Adrenal gland (tissue), 12 donors: ENCODE results near the gene TMEM191C. TPM values are rescaled to one million over a fixed set of nuclear protein-coding genes. Genes with fewer than 3 reads are reported as not detected.
"Not testable (repeated sequence)": the region's sequence is repeated elsewhere in the genome, so short reads cannot be mapped to it uniquely, and the experiment has no call there.

Experiments
- DNase-seq, 7 donors: peaks; one replicate each; pipeline ENCODE4 v3.0.0-alpha.2; 2019 to 2020
- H3K27ac ChIP-seq, 5 donors: fragments of 200-600 bp; sonication (generic) in 4 of 5; 1 replicate in 3 of 5; 2 replicates in 2 of 5; pipeline versions ENCODE4 v1.5.1 to v1.8.0; 2016 to 2020; ENCODE audit warnings: mild to moderate bottlenecking in 1 of 5
- H3K27me3 ChIP-seq: fragments of 200-600 bp; 2 replicates; pipeline ENCODE4 v1.8.0; 2021
- H3K36me3 ChIP-seq, 2 donors: fragments of 200-600 bp; replicated peaks in 1 of 2; 1 replicate in 1 of 2; 2 replicates in 1 of 2; pipeline versions ENCODE4 v1.5.1 to v1.8.0; 2018 to 2022
- H3K4me1 ChIP-seq, 2 donors: fragments of 200-600 bp; replicated peaks in 1 of 2; 1 replicate in 1 of 2; 2 replicates in 1 of 2; pipeline versions ENCODE4 v1.5.1 to v1.8.0; 2018 to 2021
- H3K4me3 ChIP-seq, 4 donors: fragments of 200-600 bp; sonication (generic) in 3 of 4; one replicate each; pipeline ENCODE4 v1.5.1; 2016 to 2018
- H3K9me3 ChIP-seq, 3 donors: fragments of 200-600 bp; sonication (generic) in 1 of 3; replicated peaks in 1 of 3; 1 replicate in 2 of 3; 2 replicates in 1 of 3; pipeline versions ENCODE4 v1.5.1 to v1.8.0; 2016 to 2021
- CTCF ChIP-seq, 6 experiments: fragments of 450-650 bp in 4 of 6; fragments of 200-600 bp in 2 of 6; sonication (generic) in 1 of 6; IDR thresholded peaks; 1 replicate in 5 of 6; 2 replicates in 1 of 6; pipeline versions ENCODE4 v1.5.1 to v1.8.0; 2016 to 2021; ENCODE audit warnings: antibody characterized with exemption in 6 of 6, mild to moderate bottlenecking in 2 of 6, moderate library complexity in 1 of 6
- POLR2A ChIP-seq, 2 donors: fragments of 450-650 bp; IDR thresholded peaks; one replicate each; pipeline ENCODE4 v1.6.1; 2017; ENCODE audit warnings: antibody characterized with exemption in 2 of 2, mild to moderate bottlenecking in 2 of 2, moderate library complexity in 1 of 2
- WGBS, 4 donors: extraction: QIAGEN DNeasy Blood & Tissue Kit in 2 of 4; methylation state at CpG; one replicate each; pipeline versions ENCODE4 v1.1.5 to v1.1.7; 2013 to 2017; 5-methylcytosine and 5-hydroxymethylcytosine counted together
- intact Hi-C, 2 donors: fragments of 100-400 bp; cut with DNase I; formaldehyde crosslinking; loops; one replicate each; pipeline versions ENCODE4 v1.14.1 to v1.15.0; 2022 to 2023
- polyA plus RNA-seq, 3 donors: library from polyadenylated mRNA; stranded (reverse); fragments of 200-250 nt in 2 of 3; fragments of 350-450 nt in 1 of 3; fragmentation: Illumina TruSeq in 1 of 3; extraction: RNeasy Lipid Tissue Mini Kit (QIAGEN cat#74804) in 1 of 3; gene quantifications; one replicate each; pipeline ENCODE4 v1.2.3, GENCODE V29; 2013 to 2014
- total RNA-seq, 9 donors: library from RNA; depleted of rRNA in 4 of 9; stranded (reverse); fragments of >200 nt in 4 of 9; fragments of 120-200 nt in 1 of 9; fragmentation: NEBNext Ultra II Directional in 1 of 9; extraction: Animal tissue kit (Norgen Biotek cat#: 25700) in 1 of 9; gene quantifications; one replicate each; pipeline versions ENCODE4 v1.1.0 to v1.2.4, GENCODE V29; 2013 to 2023
- donor health status: healthy with polysubstance abuse.
- donor health status: Bipolar disorder and iron deficiency.
- donor health status: DM: yes; HTN: yes; CAD: no.
- donor health status: DM: no; HTN: no; CAD: no.
- donor health status: DM: no; HTN: no; CAD: no.
- donor health status: DM: yes; HTN: yes; CAD: no.

TMEM191C gene
- total and polyA plus RNA-seq, 12 donors = 0.14 to 7.7 (median 1.3) TPM; not detected in 2

GRCh38 chr22:21451545-21452520 lies 15.4 kb upstream of the TMEM191C start:
- 77 to 86% (median 83%) methylated on average over 7 of the region's 7 CpGs for WGBS, 4 donors
- DNase-seq = peak in 2 of 7 donors; percentile 9 to 33
- intact Hi-C loops = no loop called here
- Histone ChIP-seq H3K36me3 (peaks cover 0 to 6% of the 10 kb centered on the region in 2 donors), H3K4me1 (no peaks in the 10 kb centered on the region), H3K27ac (no peak overlapping the region), H3K27me3 (no peaks in the 10 kb centered on the region), H3K9me3 (no peaks in the 10 kb centered on the region), H3K4me3 (no peak overlapping the region)
- TF ChIP-seq CTCF (IDR thresholded peaks at IDR 0.05) = no peak
- no peak for TF ChIP-seq POLR2A (IDR thresholded peaks at IDR 0.05)

GRCh38 chr22:21452666-21453065 lies 14.5 kb upstream of the TMEM191C start:
- H3K4me1 ChIP-seq, H3K27me3 ChIP-seq, H3K36me3 ChIP-seq, H3K4me3 ChIP-seq, H3K27ac ChIP-seq, H3K9me3 ChIP-seq, intact Hi-C loops: not testable (repeated sequence)
- peak in 2 of 7 donors; percentile 3 to 37 for DNase-seq
- WGBS, 4 donors = 85 to 94% (median 89%) methylated on average over 4 of the region's 4 CpGs

- H3K4me3 ChIP-seq, H3K27ac ChIP-seq, H3K36me3 ChIP-seq, H3K4me1 ChIP-seq, H3K27me3 ChIP-seq, intact Hi-C loops, H3K9me3 ChIP-seq: not testable (repeated sequence)
- DNase-seq = peak in 1 of 7 donors; percentile 34
- 88 to 96% (median 89%) methylated on average over 8 to 9 of the region's 9 CpGs for WGBS, 4 donors
Observed at GRCh38 chr22:21454998-21455333, 12.2 kb upstream of the TMEM191C start.

- intact Hi-C loops = no loop called here
- WGBS, 4 donors = 82 to 90% (median 89%) methylated on average over 10 to 19 of the region's 19 CpGs
- peak in 3 of 7 donors; percentile 8 to 43 (median 11) for DNase-seq
Observed at GRCh38 chr22:21455334-21456089, 11.7 kb upstream of the TMEM191C start.

More at GRCh38 chr22:21455334-21456089, 11.7 kb upstream of the TMEM191C start:
- Histone ChIP-seq H3K4me1 (no peaks in the 10 kb centered on the region), H3K27me3 (no peaks in the 10 kb centered on the region), H3K9me3 (no peaks in the 10 kb centered on the region), H3K27ac (no peak overlapping the region), H3K36me3 (no peaks in the 10 kb centered on the region), H3K4me3 (no peak overlapping the region)
- TF ChIP-seq CTCF (IDR thresholded peaks at IDR 0.05) = no peak
- no peak for TF ChIP-seq POLR2A (IDR thresholded peaks at IDR 0.05)
